Measurements from ENCODE around the gene ATP11B. TPM values are rescaled to one million over a fixed set of nuclear protein-coding genes. Genes with fewer than 3 reads are reported as not detected.

Gene ATP11B
- total and polyA plus RNA-seq, 2 of the 8 experiments (the other 6 are each of a cell fraction or from before 2014, with no cell fraction given): 5.1 to 26.5 TPM

DNA sequence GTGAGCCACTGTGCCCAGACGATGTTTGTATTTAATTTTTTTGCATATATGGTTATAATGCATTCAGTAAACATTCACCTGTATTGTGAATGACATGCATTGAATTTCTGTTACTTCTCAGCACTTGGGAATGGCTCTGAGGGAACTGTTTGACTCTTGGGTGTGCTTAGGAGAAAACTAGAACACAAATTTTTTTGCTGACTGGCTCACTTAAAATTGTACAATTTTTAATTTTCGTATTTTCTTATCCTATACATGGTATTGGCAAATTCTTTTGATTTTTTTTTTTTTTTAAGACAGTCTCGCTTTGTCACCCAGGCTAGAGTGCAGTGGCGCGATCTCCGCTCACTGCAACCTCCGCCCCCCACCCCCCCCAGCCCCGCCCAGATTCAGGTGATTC lies 7.2 kb downstream of the ATP11B start:
- H2AFZ ChIP-seq (ENCODE audit: low read length): no peak overlapping the region
- H4K5ac ChIP-seq (ENCODE audit: insufficient read length, low read depth, low read length): no peak overlapping the region
- no peak for DNase-seq (ENCODE audit: low read depth in 1 of 2, low spot score in 2 of 2)
- H3K4me2 ChIP-seq (ENCODE audit: insufficient read depth in 1 of 2, low read depth in 2 of 2, low read length in 2 of 2): no peak overlapping the region
- 78% methylated on average over 3 of the region's 8 CpGs; no CpG with 5 or more reads in 1 of the 2 experiments for WGBS, 2 experiments (ENCODE audit: extremely low coverage in 1 of 2, insufficient coverage in 1 of 2, insufficient read length in 1 of 2, insufficient replicate concordance in 2 of 2, low coverage in 1 of 2, low lambda C conversion rate in 2 of 2, missing lambda C conversion rate in 1 of 2)
- POLR2A ChIA-PET (ENCODE audit: partially characterized antibody): no interaction called here
- no peak overlapping the region for H2AK5ac ChIP-seq (ENCODE audit: low read depth, low read length)
- H3K23me2 ChIP-seq (ENCODE audit: low read depth, low read length): peaks cover 2% of the 10 kb centered on the region
- H3K79me1 ChIP-seq (ENCODE audit: low read depth, low read length): no peaks in the 10 kb centered on the region
- H3K56ac ChIP-seq (replicated peaks; ENCODE audit: insufficient read length, low read depth, low read length): no peak overlapping the region
- H3K9me3 ChIP-seq (ENCODE audit: insufficient read depth in 2 of 2, low read depth in 1 of 2, low read length in 1 of 2): no peaks in the 10 kb centered on the region
- no peak overlapping the region for H2BK15ac ChIP-seq (ENCODE audit: low read length)
- no peaks in the 10 kb centered on the region for H3K36me3 ChIP-seq (ENCODE audit: control insufficient read depth in 2 of 4, insufficient read depth in 4 of 4, low read length in 3 of 4)
- CTCF ChIA-PET (ENCODE audit: partially characterized antibody): no interaction called here
- no peak overlapping the region for H3K4ac ChIP-seq (replicated peaks; ENCODE audit: insufficient read length, low read depth, low read length)
- no peak overlapping the region for H3K9ac ChIP-seq (replicated peaks in 1 of 4; ENCODE audit: extremely low read depth in 1 of 4, low read depth in 3 of 4, low read length in 3 of 4)
- H3K4me1 ChIP-seq (replicated peaks in 1 of 4; ENCODE audit: control insufficient read depth in 3 of 4, insufficient read depth in 4 of 4, low read length in 3 of 4): peaks cover 0 to 5% (median 2%) of the 10 kb centered on the region in 4 experiments; a peak in 2 of 7 replicates
- no peak overlapping the region for H3K4me3 ChIP-seq (ENCODE audit: extremely low read depth in 1 of 4, insufficient read depth in 2 of 4, low read depth in 3 of 4, low read length in 4 of 4)
- no peak overlapping the region for H2BK12ac ChIP-seq (ENCODE audit: low read depth, low read length)
- H3K23ac ChIP-seq (ENCODE audit: insufficient read length): no peak overlapping the region
- H4K91ac ChIP-seq (replicated peaks; ENCODE audit: insufficient read length, low read length): no peak overlapping the region
- no peaks in the 10 kb centered on the region for H4K20me1 ChIP-seq (replicated peaks in 1 of 2; ENCODE audit: control insufficient read depth in 1 of 2, insufficient read depth in 2 of 2, low read length in 2 of 2)
- H3K18ac ChIP-seq (ENCODE audit: extremely low read depth, low read length): no peak overlapping the region
- peaks cover 0 to 12% of the 10 kb centered on the region in 2 experiments; a peak in 1 of 4 replicates for H3K79me2 ChIP-seq (ENCODE audit: control insufficient read depth in 1 of 2, insufficient read depth in 2 of 2, low read length in 2 of 2)
- no peak overlapping the region for H3K27ac ChIP-seq (ENCODE audit: low read depth, low read length)
- no peaks in the 10 kb centered on the region for H3K27me3 ChIP-seq (replicated peaks in 1 of 4; ENCODE audit: control insufficient read depth in 3 of 4, extremely low read depth in 1 of 4, insufficient read depth in 3 of 4, low read length in 3 of 4)
- H4K8ac ChIP-seq (ENCODE audit: extremely low read depth, insufficient read depth, low read length): no peak overlapping the region
- no peak overlapping the region for H2BK5ac ChIP-seq (ENCODE audit: low read depth, low read length)
- no peak for FAIRE-seq
- no peak overlapping the region for H2BK20ac ChIP-seq (ENCODE audit: low read length)
- H2BK120ac ChIP-seq (replicated peaks; ENCODE audit: low read depth, low read length): no peak overlapping the region
- no peak overlapping the region for H3K14ac ChIP-seq (ENCODE audit: insufficient read length)
- no peak for TF ChIP-seq RFX5 (IDR thresholded peaks at IDR 0.05; ENCODE audit: borderline replicate concordance, low read depth, low read length)
- no peak for TF ChIP-seq NANOG (IDR thresholded peaks at IDR 0.05; ENCODE audit: insufficient read depth, low read depth, low read length, poor library complexity, severe bottlenecking)
- no peak for TF ChIP-seq SIX5 (IDR thresholded peaks at IDR 0.05; ENCODE audit: low read depth, low read length)
- TF ChIP-seq HDAC6 (IDR thresholded peaks at IDR 0.05; ENCODE audit: low read depth, low read length): no peak
- no peak for TF ChIP-seq CREB1 (IDR thresholded peaks at IDR 0.05)
- TF ChIP-seq TBP (IDR thresholded peaks at IDR 0.05; ENCODE audit: low read depth, low read length): no peak
- no peak for TF ChIP-seq EGR1 (IDR thresholded peaks at IDR 0.05; ENCODE audit: borderline replicate concordance, low read depth, low read length)
- no peak for TF ChIP-seq ZNF274 (IDR thresholded peaks at IDR 0.05; ENCODE audit: borderline replicate concordance, extremely low read depth, low read length)
- TF ChIP-seq RAD21 (IDR thresholded peaks at IDR 0.05 in 1 of 2, conservative IDR thresholded peaks at IDR 0.05 in 1 of 2; ENCODE audit: low read depth in 2 of 2, low read length in 2 of 2): no peak
- TF ChIP-seq RBBP5 (IDR thresholded peaks at IDR 0.05; ENCODE audit: borderline replicate concordance, low read depth, low read length): no peak
- no peak for TF ChIP-seq GABPA (IDR thresholded peaks at IDR 0.05; ENCODE audit: borderline replicate concordance, insufficient read depth, low read length)
- no peak for TF ChIP-seq TAF1 (IDR thresholded peaks at IDR 0.05; ENCODE audit: low read depth, low read length)
- TF ChIP-seq HDAC2 (IDR thresholded peaks at IDR 0.05; ENCODE audit: borderline replicate concordance in 1 of 2, low read depth in 2 of 2, low read length in 2 of 2): no peak
- TF ChIP-seq SRF (IDR thresholded peaks at IDR 0.05; ENCODE audit: low read depth, low read length): no peak
- no peak for TF ChIP-seq BRCA1 (IDR thresholded peaks at IDR 0.05; ENCODE audit: low read depth, low read length)

Measured in H1 (cell line).